Transverse colon (tissue), 4 donors: Measurements from ENCODE around the gene RAC2. TPM values are rescaled to one million over a fixed set of nuclear protein-coding genes. Genes with fewer than 3 reads are reported as not detected.

Experiments
- DNase-seq: peaks from one replicate; pipeline ENCODE4 v3.0.0-alpha.2; 2019
- H3K27ac ChIP-seq, 4 donors: fragments of 200-600 bp; sonication (generic); 2 replicates each; pipeline ENCODE4 v1.5.1; 2016 to 2018; ENCODE audit warnings: inconsistent platforms in 4 of 4
- H3K27me3 ChIP-seq: fragments of 200-600 bp; sonication (generic); 2 replicates; pipeline ENCODE4 v1.5.1; 2017; ENCODE audit warnings: inconsistent platforms
- H3K36me3 ChIP-seq, 4 donors: fragments of 200-600 bp; sonication (generic); 2 replicates each; pipeline ENCODE4 v1.5.1; 2017 to 2019; ENCODE audit warnings: inconsistent platforms in 4 of 4
- H3K4me1 ChIP-seq, 4 donors: fragments of 200-600 bp; sonication (generic); 2 replicates each; pipeline ENCODE4 v1.5.1; 2017 to 2020; ENCODE audit warnings: inconsistent platforms in 4 of 4
- H3K4me3 ChIP-seq, 4 donors: fragments of 200-600 bp; sonication (generic); 1 replicate in 1 of 4; 2 replicates in 3 of 4; pipeline versions ENCODE4 v1.5.1 to v1.6.1; 2017 to 2019; ENCODE audit warnings: inconsistent platforms in 4 of 4
- H3K9me3 ChIP-seq, 2 donors: fragments of 200-600 bp; sonication (generic); 2 replicates each; pipeline ENCODE4 v1.5.1; 2017 to 2019; ENCODE audit warnings: inconsistent platforms in 2 of 2
- EP300 ChIP-seq: sonication (generic); formaldehyde crosslinking; IDR thresholded peaks from one replicate; pipeline ENCODE4 v1.6.1; 2017; ENCODE audit warnings: antibody characterized with exemption, low read depth
- POLR2A ChIP-seq: fragments of 450-650 bp; IDR thresholded peaks from one replicate; pipeline ENCODE4 v1.6.1; 2016; ENCODE audit warnings: antibody characterized with exemption, mild to moderate bottlenecking, moderate library complexity
- POLR2AphosphoS5 ChIP-seq, 3 donors: sonication (generic); formaldehyde crosslinking; IDR thresholded peaks; one replicate each; pipeline ENCODE4 v1.6.1; 2016; ENCODE audit warnings: antibody characterized with exemption in 3 of 3
- WGBS, 2 donors: methylation state at CpG; one replicate each; pipeline ENCODE4 v1.1.5; 2018; ENCODE audit warnings: low coverage in 1 of 2; 5-methylcytosine and 5-hydroxymethylcytosine counted together
- in situ Hi-C, 4 donors: fragments of 200-750 bp; cut with MboI; loops; one replicate each; pipeline versions ENCODE4 v1.15.0 to v1.15.1; 2017; ENCODE audit warnings: low sequenced_read_pairs in 3 of 4, low pct_ligation_motif_present in 1 of 4, low pct_unique_long_range_greater_than_20kb in 1 of 4
- intact Hi-C: fragments of 100-400 bp; cut with DNase I; formaldehyde crosslinking; loops from one replicate; pipeline ENCODE4 v1.15.1; 2023; ENCODE audit warnings: low total_unique reads
- total RNA-seq, 4 donors: library from RNA; depleted of rRNA; stranded (reverse); fragments of >200 nt; gene quantifications; one replicate each; pipeline ENCODE4 v1.1.0, GENCODE V29; 2016
- TF ChIP-seq, protein P1 (sequence below), 5 experiments: fragments of 200-600 bp in 3 of 5; fragments of 450-650 bp in 2 of 5; sonication (generic) in 3 of 5; IDR thresholded peaks; 1 replicate in 2 of 5; 2 replicates in 3 of 5; pipeline ENCODE4 v1.5.1; 2016 to 2017; ENCODE audit warnings: antibody characterized with exemption in 5 of 5, inconsistent platforms in 3 of 5, mild to moderate bottlenecking in 2 of 5, moderate library complexity in 1 of 5

Gene RAC2
- total RNA-seq, 4 donors from 2014 or later, result 5.2 to 36.3 (median 24.0) TPM

GRCh38 chr22:37208401-37209139 is 35.5 kb downstream of the RAC2 start:
- Histone ChIP-seq H3K27me3 (peaks cover 23% of the 10 kb centered on the region), H3K9me3 (no peaks in the 10 kb centered on the region), H3K36me3 (no peaks in the 10 kb centered on the region), H3K4me3 (no peak overlapping the region), H3K27ac (no peak overlapping the region), H3K4me1 (no peaks in the 10 kb centered on the region)
- 78 to 80% methylated on average over 1 to 7 of the region's 7 CpGs for WGBS, 2 donors
- TF ChIP-seq POLR2A (no peak), EP300 (no peak), POLR2AphosphoS5 (IDR thresholded peaks at IDR 0.05) (no peak)
- TF ChIP-seq, protein P1, sequence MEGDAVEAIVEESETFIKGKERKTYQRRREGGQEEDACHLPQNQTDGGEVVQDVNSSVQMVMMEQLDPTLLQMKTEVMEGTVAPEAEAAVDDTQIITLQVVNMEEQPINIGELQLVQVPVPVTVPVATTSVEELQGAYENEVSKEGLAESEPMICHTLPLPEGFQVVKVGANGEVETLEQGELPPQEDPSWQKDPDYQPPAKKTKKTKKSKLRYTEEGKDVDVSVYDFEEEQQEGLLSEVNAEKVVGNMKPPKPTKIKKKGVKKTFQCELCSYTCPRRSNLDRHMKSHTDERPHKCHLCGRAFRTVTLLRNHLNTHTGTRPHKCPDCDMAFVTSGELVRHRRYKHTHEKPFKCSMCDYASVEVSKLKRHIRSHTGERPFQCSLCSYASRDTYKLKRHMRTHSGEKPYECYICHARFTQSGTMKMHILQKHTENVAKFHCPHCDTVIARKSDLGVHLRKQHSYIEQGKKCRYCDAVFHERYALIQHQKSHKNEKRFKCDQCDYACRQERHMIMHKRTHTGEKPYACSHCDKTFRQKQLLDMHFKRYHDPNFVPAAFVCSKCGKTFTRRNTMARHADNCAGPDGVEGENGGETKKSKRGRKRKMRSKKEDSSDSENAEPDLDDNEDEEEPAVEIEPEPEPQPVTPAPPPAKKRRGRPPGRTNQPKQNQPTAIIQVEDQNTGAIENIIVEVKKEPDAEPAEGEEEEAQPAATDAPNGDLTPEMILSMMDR (IDR thresholded peaks at IDR 0.05), result no peak
- intact Hi-C loops (loop anchor here (10.0 kb wide), 1 partner anchor 444 kb away; no protein-coding TSS in a partner anchor), in situ Hi-C loops (loop anchor here in 2 of 4 donors (10.0 to 25.0 kb wide), 2 partner anchors 134 to 421 kb away; partner anchors contain the start of gene IFT27 (in 1 of the 2))
- no peak for DNase-seq

- intact Hi-C loops, result loop anchor here (10.0 kb wide), 1 partner anchor 443 kb away; no protein-coding TSS in a partner anchor
Measured at GRCh38 chr22:37207981-37208380, 36.1 kb downstream of the RAC2 start.

DNA sequence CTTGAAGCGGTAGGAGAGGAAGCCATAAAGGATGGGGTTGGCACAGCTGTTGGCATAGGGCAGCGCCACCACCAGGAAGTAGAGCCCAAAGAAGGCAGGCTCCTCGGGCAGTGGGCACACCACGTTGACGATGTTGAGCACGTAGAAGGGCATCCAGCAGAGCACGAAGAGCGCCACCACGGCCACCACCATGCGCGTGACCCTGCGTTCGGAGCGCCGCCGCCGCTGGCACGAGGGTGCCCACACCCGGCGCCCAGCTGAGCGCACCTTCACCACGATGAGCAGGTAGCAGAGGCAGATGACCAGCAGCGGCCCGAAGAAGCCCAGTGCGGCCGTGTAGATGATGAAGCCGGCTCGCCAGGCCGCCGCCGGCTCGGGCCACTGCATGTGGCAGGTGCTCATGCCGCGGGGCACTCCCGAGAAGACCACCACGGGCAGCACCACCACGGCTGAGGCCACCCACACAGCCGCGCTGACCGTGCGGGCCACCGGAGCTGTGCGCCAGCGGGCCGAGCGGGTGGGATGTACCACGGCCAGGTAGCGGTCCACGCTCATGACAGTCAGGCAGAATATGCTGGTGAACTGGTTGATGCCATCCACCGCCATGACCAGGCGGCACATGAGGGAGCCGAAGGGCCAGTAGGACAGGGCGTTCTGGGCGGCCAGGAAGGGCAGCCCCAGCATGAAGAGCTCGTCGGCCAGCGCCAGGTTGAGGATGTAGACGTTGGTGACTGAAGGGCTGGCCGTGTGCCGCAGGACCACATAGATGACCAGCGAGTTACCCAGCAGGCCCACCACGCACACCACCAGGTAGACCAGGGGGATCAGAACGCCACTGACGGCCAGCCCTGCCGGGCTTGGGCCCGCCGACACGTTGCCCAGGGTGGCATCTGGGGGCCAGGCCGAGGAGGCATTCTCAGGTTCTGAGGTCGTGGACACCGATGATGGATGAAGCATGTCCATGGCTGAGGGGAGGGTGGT is 36.9 kb downstream of the RAC2 start:
- TF ChIP-seq EP300 (no peak), POLR2A (no peak), POLR2AphosphoS5 (IDR thresholded peaks at IDR 0.05) (no peak)
- TF ChIP-seq, protein P1 (IDR thresholded peaks at IDR 0.05), result no peak
- no peak overlapping the region for H3K4me3 ChIP-seq
- WGBS, 2 donors, result 60 to 88% methylated on average over 1 to 53 of the region's 71 CpGs
- no peak overlapping the region for H3K27ac ChIP-seq
- intact Hi-C loops, result loop anchor here (10.0 kb wide), 1 partner anchor 442 kb away; no protein-coding TSS in a partner anchor
- H3K4me1 ChIP-seq, result no peaks in the 10 kb centered on the region
- DNase-seq, result no peak
- H3K36me3 ChIP-seq, result no peaks in the 10 kb centered on the region
- in situ Hi-C loops, result loop anchor here in 2 of 4 donors (10.0 to 25.0 kb wide), 2 partner anchors 132 to 420 kb away; partner anchors contain the start of gene IFT27 (in 1 of the 2)
- no peaks in the 10 kb centered on the region for H3K9me3 ChIP-seq
- H3K27me3 ChIP-seq, result peaks cover 17% of the 10 kb centered on the region

More at GRCh38 chr22:37207981-37208380, 36.1 kb downstream of the RAC2 start:
- Histone ChIP-seq H3K27me3 (peaks cover 23% of the 10 kb centered on the region), H3K36me3 (no peaks in the 10 kb centered on the region), H3K4me3 (no peak overlapping the region), H3K4me1 (no peaks in the 10 kb centered on the region), H3K9me3 (no peaks in the 10 kb centered on the region), H3K27ac (no peak overlapping the region)
- 84% methylated on average over 7 of the region's 7 CpGs; no CpG with 5 or more reads in 1 of the 2 donors for WGBS, 2 donors
- in situ Hi-C loops, result loop anchor here in 2 of 4 donors (10.0 to 25.0 kb wide), 2 partner anchors 133 to 421 kb away; partner anchors contain the start of gene IFT27 (in 1 of the 2)
- DNase-seq, result no peak
- no peak for TF ChIP-seq POLR2AphosphoS5 (IDR thresholded peaks at IDR 0.05)
- no peak for TF ChIP-seq POLR2A

DNA sequence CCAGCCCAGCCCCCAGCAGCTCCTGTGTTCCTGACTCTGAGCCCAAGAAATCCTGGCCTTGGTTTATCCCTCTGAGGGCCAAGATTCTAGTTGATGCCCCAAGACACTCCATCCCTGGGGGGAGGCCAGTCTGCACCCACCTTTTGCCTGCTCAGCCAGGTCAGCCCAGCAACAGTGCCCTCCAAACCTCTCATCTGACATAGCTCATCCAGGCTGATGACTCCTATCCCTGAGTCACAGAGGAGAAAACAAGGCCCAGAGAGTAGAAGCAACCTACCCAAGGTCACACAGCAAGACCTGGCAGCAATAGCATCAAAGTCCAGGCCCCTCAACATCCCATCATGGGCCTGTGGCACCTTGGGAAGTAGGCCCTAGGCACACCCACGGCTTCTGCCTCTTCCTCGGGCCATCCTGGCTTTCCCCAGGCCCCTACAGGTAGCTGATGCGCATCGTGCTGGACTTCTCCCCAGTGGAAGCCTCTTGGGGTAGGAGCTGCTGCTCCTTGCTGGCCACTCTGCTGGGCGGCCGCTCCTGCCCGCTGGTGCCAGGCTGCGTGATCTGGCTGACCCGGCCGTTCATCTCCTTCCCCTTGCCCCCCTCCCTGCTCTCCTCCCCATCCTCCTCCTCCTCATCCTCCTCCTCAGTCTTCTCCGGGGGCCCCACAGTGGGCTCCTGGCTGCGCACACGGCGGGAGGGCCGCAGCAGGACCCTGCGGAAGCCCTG is 37.8 kb downstream of the RAC2 start:
- H3K4me3 ChIP-seq, result no peak overlapping the region
- H3K36me3 ChIP-seq, result no peaks in the 10 kb centered on the region
- no peaks in the 10 kb centered on the region for H3K9me3 ChIP-seq
- intact Hi-C loops, result loop anchor here (10.0 kb wide), 1 partner anchor 441 kb away; no protein-coding TSS in a partner anchor
- H3K4me1 ChIP-seq, result no peaks in the 10 kb centered on the region
- in situ Hi-C loops, result loop anchor here in 2 of 4 donors (10.0 to 25.0 kb wide), 2 partner anchors 131 to 419 kb away; partner anchors contain the start of gene IFT27 (in 1 of the 2)
- WGBS, 2 donors, result 89% methylated on average over 16 of the region's 16 CpGs; no CpG with 5 or more reads in 1 of the 2 donors
- DNase-seq, result no peak
- TF ChIP-seq EP300 (no peak), POLR2A (no peak)
- TF ChIP-seq, protein P1 (IDR thresholded peaks at IDR 0.05), result no peak
- peaks cover 11% of the 10 kb centered on the region for H3K27me3 ChIP-seq
- no peak overlapping the region for H3K27ac ChIP-seq
